Activated CD8-positive, alpha-beta T cell treated with anti-CD3 and anti-CD28 coated beads for 36 hours (primary cell): Measurements from ENCODE around the gene PITPNC1. TPM values are rescaled to one million over a fixed set of nuclear protein-coding genes. Genes with fewer than 3 reads are reported as not detected.

ENCODE experiments used
- ATAC-seq: fragments of 200-7000 bp; cut with Tn5 transposase; one replicate; pipeline ENCODE4 v1.10.0; 2021; ENCODE audit warnings: mild to moderate bottlenecking, moderate library complexity
- CTCF ChIA-PET: fragments of 350-600 bp; sonication (Branson Sonifier 250); formaldehyde crosslinking; loops from one replicate; lab custom pipeline; 2021; ENCODE audit warnings: antibody characterized with exemption; lab: Charles Lee
- POLR2A ChIA-PET: fragments of 350-600 bp; sonication (Branson Sonifier 250); formaldehyde crosslinking; loops from one replicate; lab custom pipeline; 2021; ENCODE audit warnings: antibody characterized with exemption; lab: Charles Lee
- DNase-seq: peaks from one replicate; pipeline ENCODE4 v3.0.0-alpha.2; 2020
- H3K27ac Mint-ChIP-seq: one replicate; pipeline ENCODE4 v1.8.0; 2021; ENCODE audit warnings: mild to moderate bottlenecking, mixed read lengths
- H3K27me3 Mint-ChIP-seq: one replicate; pipeline ENCODE4 v1.8.0; 2021; ENCODE audit warnings: mixed read lengths
- H3K36me3 Mint-ChIP-seq: one replicate; pipeline ENCODE4 v1.8.0; 2021; ENCODE audit warnings: low read depth, mixed read lengths
- H3K4me1 Mint-ChIP-seq: one replicate; pipeline ENCODE4 v1.8.0; 2021; ENCODE audit warnings: low read depth, mixed read lengths
- H3K4me3 Mint-ChIP-seq: one replicate; pipeline ENCODE4 v1.8.0; 2021; ENCODE audit warnings: mild to moderate bottlenecking, moderate library complexity, mixed read lengths
- H3K9me3 Mint-ChIP-seq: one replicate; pipeline ENCODE4 v1.8.0; 2021; ENCODE audit warnings: mixed read lengths
- CTCF ChIP-seq: fragments of 200-600 bp; IDR thresholded peaks from one replicate; pipeline ENCODE4 v1.8.0; 2022; ENCODE audit warnings: antibody characterized with exemption, mild to moderate bottlenecking
- intact Hi-C: fragments of 100-400 bp; cut with micrococcal nuclease; formaldehyde crosslinking; loops from one replicate; pipeline ENCODE4 v1.10.0; 2022
- total RNA-seq, 2 experiments: library from RNA; stranded (reverse); gene quantifications; one replicate each; pipeline ENCODE4 v1.2.3, GENCODE V29; 2021

PITPNC1 gene
- total RNA-seq, 2 experiments from 2014 or later = 51.8 to 56.3 TPM

GRCh38 chr17:67435122-67435521 is 58.0 kb downstream of the PITPNC1 start:
- Mint-ChIP-seq H3K4me1 (peaks cover 83% of the 10 kb centered on the region), H3K27me3 (no peaks in the 10 kb centered on the region), H3K27ac (peak overlapping the region; percentile 97), H3K4me3 (peak overlapping the region; percentile 55), H3K9me3 (peaks cover 3% of the 10 kb centered on the region), H3K36me3 (peaks cover 8% of the 10 kb centered on the region)
- ATAC-seq = peak; percentile 66
- intact Hi-C loops = no loop called here
- no peak for TF ChIP-seq CTCF
- CTCF ChIA-PET = interaction anchor here (1.6 to 6.6 kb wide), 7 partner anchors 12 to 59 kb away, joined by 6 to 52 read pairs (median 9); partner anchors contain the start of gene PITPNC1
- POLR2A ChIA-PET = interaction anchor here (1.0 to 6.0 kb wide), 6 partner anchors 13 to 56 kb away, joined by 3 to 57 read pairs (median 14); no protein-coding TSS in a partner anchor
- peak; percentile 88 for DNase-seq

GRCh38 chr17:67435786-67436185 is 58.7 kb downstream of the PITPNC1 start:
- DNase-seq (no peak), ATAC-seq (no peak)
- intact Hi-C loops = no loop called here
- Mint-ChIP-seq H3K4me1 (peaks cover 80% of the 10 kb centered on the region), H3K27ac (peak overlapping the region; percentile 97), H3K27me3 (no peaks in the 10 kb centered on the region), H3K4me3 (no peak overlapping the region), H3K9me3 (peaks cover 3% of the 10 kb centered on the region), H3K36me3 (peaks cover 8% of the 10 kb centered on the region)
- CTCF ChIA-PET = interaction anchor here (2.2 to 4.8 kb wide), 3 partner anchors 32 to 57 kb away, joined by 6 to 25 read pairs (median 18); no protein-coding TSS in a partner anchor
- TF ChIP-seq CTCF = no peak
- POLR2A ChIA-PET = interaction anchor here (1.8 to 6.0 kb wide), 6 partner anchors 14 to 57 kb away, joined by 12 to 57 read pairs (median 14); no protein-coding TSS in a partner anchor

GRCh38 chr17:67436233-67436632 is 59.2 kb downstream of the PITPNC1 start:
- intact Hi-C loops = no loop called here
- ChIA-PET POLR2A (interaction anchor here (1.8 to 6.0 kb wide), 4 partner anchors 14 to 58 kb away, joined by 12 to 57 read pairs (median 19); no protein-coding TSS in a partner anchor), CTCF (interaction anchor here (2.2 to 4.8 kb wide), 3 partner anchors 31 to 57 kb away, joined by 6 to 25 read pairs (median 18); no protein-coding TSS in a partner anchor)

GRCh38 chr17:67438667-67439066 is 61.6 kb downstream of the PITPNC1 start:
- no peak for DNase-seq
- TF ChIP-seq CTCF = no peak

More at GRCh38 chr17:67436233-67436632, 59.2 kb downstream of the PITPNC1 start:
- Mint-ChIP-seq H3K4me3 (no peak overlapping the region), H3K9me3 (peaks cover 3% of the 10 kb centered on the region), H3K36me3 (peaks cover 8% of the 10 kb centered on the region), H3K4me1 (peaks cover 78% of the 10 kb centered on the region), H3K27ac (peak overlapping the region; percentile 97), H3K27me3 (no peaks in the 10 kb centered on the region)
- no peak for DNase-seq
- TF ChIP-seq CTCF = no peak
- no peak for ATAC-seq

GRCh38 chr17:67439269-67439668 is 62.2 kb downstream of the PITPNC1 start:
- H3K27ac Mint-ChIP-seq = peak overlapping the region; percentile 70
- peaks cover 73% of the 10 kb centered on the region for H3K4me1 Mint-ChIP-seq
- ATAC-seq (no peak), DNase-seq (no peak)
- TF ChIP-seq CTCF = no peak
- H3K4me3 Mint-ChIP-seq = no peak overlapping the region
- peaks cover 4% of the 10 kb centered on the region for H3K36me3 Mint-ChIP-seq
- intact Hi-C loops = no loop called here
- ChIA-PET CTCF (interaction anchor here (0.7 to 4.8 kb wide), 5 partner anchors 10 to 64 kb away, joined by 3 to 25 read pairs (median 3); no protein-coding TSS in a partner anchor), POLR2A (interaction anchor here (0.7 to 4.1 kb wide), 4 partner anchors 36 to 416 kb away, joined by 3 to 39 read pairs (median 20); partner anchors contain the start of gene PITPNC1)
- no peaks in the 10 kb centered on the region for H3K27me3 Mint-ChIP-seq
- H3K9me3 Mint-ChIP-seq = no peaks in the 10 kb centered on the region

More at GRCh38 chr17:67438667-67439066, 61.6 kb downstream of the PITPNC1 start:
- ChIA-PET POLR2A (interaction anchor here (1.0 to 4.1 kb wide), 3 partner anchors 36 to 63 kb away, joined by 3 to 38 read pairs (median 9); partner anchors contain the start of gene PITPNC1), CTCF (interaction anchor here (0.7 to 4.8 kb wide), 6 partner anchors 9 to 63 kb away, joined by 3 to 25 read pairs (median 3); no protein-coding TSS in a partner anchor)
- Mint-ChIP-seq H3K36me3 (peaks cover 4% of the 10 kb centered on the region), H3K27ac (peak overlapping the region; percentile 70), H3K27me3 (no peaks in the 10 kb centered on the region), H3K4me1 (peaks cover 74% of the 10 kb centered on the region), H3K4me3 (no peak overlapping the region), H3K9me3 (no peaks in the 10 kb centered on the region)
- ATAC-seq = no peak
- intact Hi-C loops = no loop called here
